CD14-positive monocyte (primary cell): ENCODE results near the gene MBTD1. TPM values are rescaled to one million over a fixed set of nuclear protein-coding genes. Genes with fewer than 3 reads are reported as not detected.
A peak's percentile ranks its signal among the peaks of the same experiment; 100 is the strongest.

Source experiments
- DNase-seq, 3 donors: peaks; one replicate each; pipeline ENCODE4 v3.0.0-alpha.2; 2011 to 2022
- H2AFZ ChIP-seq: 2 replicates; pipeline ENCODE4 v1.6.0; 2012; ENCODE audit warnings: mild to moderate bottlenecking, low read depth, low read length, inconsistent platforms; ENCODE audit not compliant: insufficient read depth, poor library complexity, severe bottlenecking
- H3K27ac ChIP-seq, 2 donors: 1 replicate in 1 of 2; 2 replicates in 1 of 2; pipeline ENCODE4 v1.5.1; 2012 to 2013; ENCODE audit warnings: low read length in 2 of 2, control low read depth in 1 of 2, inconsistent platforms in 1 of 2, low read depth in 1 of 2, mild to moderate bottlenecking in 1 of 2
- H3K27me3 ChIP-seq, 2 donors: one replicate each; pipeline versions ENCODE4 v1.6.0 to v1.6.1; 2011 to 2013; ENCODE audit warnings: low read length in 2 of 2; ENCODE audit not compliant: control insufficient read depth in 2 of 2, insufficient read depth in 2 of 2
- H3K36me3 ChIP-seq, 2 donors: replicated peaks in 1 of 2; 1 replicate in 1 of 2; 2 replicates in 1 of 2; pipeline versions ENCODE4 v1.5.1 to v1.6.1; 2012 to 2013; ENCODE audit warnings: low read length in 2 of 2, control low read depth in 1 of 2, inconsistent platforms in 1 of 2, mild to moderate bottlenecking in 1 of 2; ENCODE audit not compliant: insufficient read depth in 2 of 2, control insufficient read depth in 1 of 2
- H3K4me1 ChIP-seq, 2 donors: 1 replicate in 1 of 2; 2 replicates in 1 of 2; pipeline versions ENCODE4 v1.5.1 to v1.6.1; 2012 to 2013; ENCODE audit warnings: low read length in 2 of 2, control low read depth in 1 of 2, inconsistent platforms in 1 of 2, mild to moderate bottlenecking in 1 of 2, moderate library complexity in 1 of 2; ENCODE audit not compliant: insufficient read depth in 2 of 2, control insufficient read depth in 1 of 2
- H3K4me2 ChIP-seq: replicated peaks from 2 replicates; pipeline ENCODE3; 2012; ENCODE audit warnings: low read length, moderate library complexity, mild to moderate bottlenecking; ENCODE audit not compliant: poor library complexity, severe bottlenecking; ENCODE audit errors: extremely low read depth
- H3K4me3 ChIP-seq, 3 experiments: fragments of 200-600 bp in 1 of 3; sonication (generic) in 1 of 3; replicated peaks in 1 of 3; 1 replicate in 2 of 3; 2 replicates in 1 of 3; pipeline ENCODE4 v1.5.1; 2011 to 2013; ENCODE audit warnings: low read length in 3 of 3, mild to moderate bottlenecking in 3 of 3, control low read depth in 2 of 3, low read depth in 2 of 3, inconsistent platforms in 1 of 3, moderate library complexity in 1 of 3
- H3K79me2 ChIP-seq: 2 replicates; pipeline ENCODE4 v1.6.0; 2012; ENCODE audit warnings: mild to moderate bottlenecking, control low read depth, inconsistent platforms, low read length, moderate library complexity; ENCODE audit not compliant: insufficient read depth
- H3K9ac ChIP-seq: 2 replicates; pipeline ENCODE4 v1.6.0; 2017; ENCODE audit warnings: low read length, mild to moderate bottlenecking; ENCODE audit not compliant: insufficient read depth, poor library complexity, severe bottlenecking
- H3K9me3 ChIP-seq, 2 donors: replicated peaks in 1 of 2; 1 replicate in 1 of 2; 2 replicates in 1 of 2; pipeline versions ENCODE4 v1.5.1 to v1.6.1; 2012 to 2013; ENCODE audit warnings: low read length in 2 of 2, control low read depth in 1 of 2; ENCODE audit not compliant: control insufficient read depth in 1 of 2, insufficient read depth in 1 of 2
- H4K20me1 ChIP-seq: 2 replicates; pipeline ENCODE4 v1.6.0; 2012; ENCODE audit warnings: mild to moderate bottlenecking, low read length, control low read depth, moderate library complexity; ENCODE audit not compliant: insufficient read depth
- H3K27ac Mint-ChIP-seq, 7 donors: one replicate each; pipeline ENCODE4 v1.8.0; 2020; ENCODE audit warnings: mild to moderate bottlenecking in 7 of 7, mixed read lengths in 7 of 7, moderate library complexity in 6 of 7, inconsistent platforms in 2 of 7
- H3K27me3 Mint-ChIP-seq, 3 donors: one replicate each; pipeline ENCODE4 v1.8.0; 2021 to 2022; ENCODE audit warnings: low read depth in 3 of 3, mild to moderate bottlenecking in 3 of 3, mixed read lengths in 3 of 3, moderate library complexity in 3 of 3, inconsistent platforms in 1 of 3
- H3K36me3 Mint-ChIP-seq, 2 donors: one replicate each; pipeline ENCODE4 v1.8.0; 2020; ENCODE audit warnings: mixed read lengths in 2 of 2, inconsistent platforms in 1 of 2, mild to moderate bottlenecking in 1 of 2
- H3K4me1 Mint-ChIP-seq: one replicate; pipeline ENCODE4 v1.8.0; 2020; ENCODE audit warnings: mild to moderate bottlenecking, mixed read lengths
- H3K4me3 Mint-ChIP-seq, 2 donors: one replicate each; pipeline ENCODE4 v1.8.0; 2020; ENCODE audit warnings: mild to moderate bottlenecking in 2 of 2, mixed read lengths in 2 of 2, moderate library complexity in 1 of 2
- H3K9me3 Mint-ChIP-seq, 7 donors: one replicate each; pipeline ENCODE4 v1.8.0; 2020 to 2022; ENCODE audit warnings: mixed read lengths in 7 of 7, mild to moderate bottlenecking in 6 of 7, moderate library complexity in 6 of 7, inconsistent platforms in 2 of 7
- WGBS: methylation state at CpG from one replicate; pipeline ENCODE4 v1.1.5; 2013; ENCODE audit warnings: missing lambda C conversion rate; ENCODE audit not compliant: insufficient coverage; 5-methylcytosine and 5-hydroxymethylcytosine counted together
- intact Hi-C, 2 donors: fragments of 100-400 bp; cut with micrococcal nuclease; formaldehyde crosslinking; loops; one replicate each; pipeline versions ENCODE4 v1.15.0 to v1.15.1; 2023
- polyA plus RNA-seq, 3 donors: library from polyadenylated mRNA; depleted of rRNA in 1 of 3; unstranded in 2 of 3; stranded (reverse) in 1 of 3; fragments of 300-500 nt in 2 of 3; fragments of >200 nt in 1 of 3; fragmentation: Illumina TruSeq in 2 of 3; gene quantifications; 1 replicate in 2 of 3; 2 replicates in 1 of 3; pipeline ENCODE4 v1.2.3, GENCODE V29; 2012 to 2021
- TF ChIP-seq, protein P1 (sequence below): fragments of 200-600 bp; IDR thresholded peaks from one replicate; pipeline ENCODE4 v1.8.0; 2022; ENCODE audit warnings: antibody characterized with exemption, mild to moderate bottlenecking

Gene MBTD1
- polyA plus RNA-seq, 3 donors = 5.9 to 11.3 (median 10.0) TPM

DNA sequence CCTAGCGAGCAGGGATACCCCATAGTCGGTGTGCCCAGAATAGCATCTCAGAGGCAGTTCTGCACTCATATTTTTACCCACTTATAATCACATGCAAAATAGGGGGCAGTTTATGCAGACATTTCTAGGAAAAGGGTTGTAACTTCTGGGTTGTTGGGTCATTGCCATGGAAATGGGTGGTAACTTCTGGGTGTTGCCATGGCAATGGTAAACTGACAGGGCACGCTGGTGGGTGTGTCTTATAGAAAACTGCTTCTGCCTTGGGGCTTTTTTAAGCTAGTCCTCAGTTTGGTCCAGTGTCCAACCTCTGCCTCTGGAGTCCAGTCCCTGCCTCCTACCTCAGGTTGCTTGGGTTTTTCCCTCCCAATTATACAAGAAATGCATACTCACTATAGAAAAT is 131.8 kb downstream of the MBTD1 start:
- Mint-ChIP-seq H3K36me3 (no peaks in the 10 kb centered on the region), H3K4me1 (peaks cover 12% of the 10 kb centered on the region), H3K27ac (peak overlapping the region in 4 of 7 donors; percentile 13 to 48 (median 46)), H3K4me3 (no peak overlapping the region), H3K9me3 (peaks cover 0 to 4% (median 0%) of the 10 kb centered on the region in 7 donors), H3K27me3 (peaks cover 1 to 5% (median 2%) of the 10 kb centered on the region in 3 donors)
- Histone ChIP-seq H3K27ac (no peak overlapping the region), H3K4me3 (no peak overlapping the region), H3K79me2 (no peaks in the 10 kb centered on the region), H3K36me3 (no peaks in the 10 kb centered on the region), H4K20me1 (no peaks in the 10 kb centered on the region), H3K9ac (no peak overlapping the region), H3K27me3 (no peaks in the 10 kb centered on the region), H3K9me3 (no peaks in the 10 kb centered on the region), H3K4me1 (peaks cover 0 to 7% of the 10 kb centered on the region in 2 donors), H2AFZ (no peak overlapping the region), H3K4me2 (no peak overlapping the region)
- 40% methylated on average over 1 of the region's 3 CpGs for WGBS
- peak; percentile 60 to 77 (median 76) for DNase-seq
- intact Hi-C loops = no loop called here
- TF ChIP-seq, protein P1, sequence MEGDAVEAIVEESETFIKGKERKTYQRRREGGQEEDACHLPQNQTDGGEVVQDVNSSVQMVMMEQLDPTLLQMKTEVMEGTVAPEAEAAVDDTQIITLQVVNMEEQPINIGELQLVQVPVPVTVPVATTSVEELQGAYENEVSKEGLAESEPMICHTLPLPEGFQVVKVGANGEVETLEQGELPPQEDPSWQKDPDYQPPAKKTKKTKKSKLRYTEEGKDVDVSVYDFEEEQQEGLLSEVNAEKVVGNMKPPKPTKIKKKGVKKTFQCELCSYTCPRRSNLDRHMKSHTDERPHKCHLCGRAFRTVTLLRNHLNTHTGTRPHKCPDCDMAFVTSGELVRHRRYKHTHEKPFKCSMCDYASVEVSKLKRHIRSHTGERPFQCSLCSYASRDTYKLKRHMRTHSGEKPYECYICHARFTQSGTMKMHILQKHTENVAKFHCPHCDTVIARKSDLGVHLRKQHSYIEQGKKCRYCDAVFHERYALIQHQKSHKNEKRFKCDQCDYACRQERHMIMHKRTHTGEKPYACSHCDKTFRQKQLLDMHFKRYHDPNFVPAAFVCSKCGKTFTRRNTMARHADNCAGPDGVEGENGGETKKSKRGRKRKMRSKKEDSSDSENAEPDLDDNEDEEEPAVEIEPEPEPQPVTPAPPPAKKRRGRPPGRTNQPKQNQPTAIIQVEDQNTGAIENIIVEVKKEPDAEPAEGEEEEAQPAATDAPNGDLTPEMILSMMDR = no peak

Other genes starting within 250 kb of the MBTD1 start
- 10 to 100 TPM in 1 of 3 donors, 1 to 10 TPM in 2; 4.9 to 33.1 (median 8.5) TPM for gene SPAG9, start 139.2 kb downstream of the MBTD1 start, polyA plus RNA-seq
- gene NME1, start 106.5 kb downstream of the MBTD1 start, polyA plus RNA-seq = 10 to 100 TPM; 14.8 to 51.4 (median 20.8) TPM
- gene NME2, start 93.6 kb downstream of the MBTD1 start, polyA plus RNA-seq = 100 to 1,000 TPM; 240 to 307 (median 259) TPM
- 10 to 100 TPM; 13.0 to 31.9 (median 31.6) TPM for gene UTP18, start 497 bp upstream of the MBTD1 start, polyA plus RNA-seq